Measurements from ENCODE around the gene CEACAM3. TPM values are rescaled to one million over a fixed set of nuclear protein-coding genes. Genes with fewer than 3 reads are reported as not detected.
"Not testable (repeated sequence)": the region's sequence is repeated elsewhere in the genome, so short reads cannot be mapped to it uniquely, and the experiment has no call there.

The CEACAM3 gene
- total and polyA plus RNA-seq, 4 donors = 1.9 TPM; not detected in 3

DNA sequence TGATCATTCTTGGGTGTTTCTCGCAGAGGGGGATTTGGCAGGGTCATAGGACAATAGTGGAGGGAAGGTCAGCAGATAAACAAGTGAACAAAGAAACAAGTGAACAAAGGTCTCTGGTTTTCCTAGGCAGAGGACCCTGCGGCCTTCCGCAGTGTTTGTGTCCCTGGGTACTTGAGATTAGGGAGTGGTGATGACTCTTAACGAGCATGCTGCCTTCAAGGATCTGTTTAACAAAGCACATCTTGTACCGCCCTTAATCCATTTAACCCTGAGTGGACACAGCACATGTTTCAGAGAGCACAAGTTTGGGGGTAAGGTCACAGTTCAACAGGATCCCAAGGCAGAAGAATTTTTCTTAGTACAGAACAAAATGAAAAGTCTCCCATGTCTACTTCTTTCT is 28.3 kb upstream of the CEACAM3 start:
- not testable (repeated sequence) for DNase-seq (ENCODE audit: low read depth in 4 of 6, low spot score in 6 of 6); H3K27me3 ChIP-seq (ENCODE audit: control insufficient read depth, insufficient read depth, low read length); H3K4me3 ChIP-seq (ENCODE audit: low read depth, low read length); H3K9me3 ChIP-seq (ENCODE audit: control insufficient read depth, insufficient read depth, low read length); H3K36me3 ChIP-seq (ENCODE audit: control insufficient read depth, insufficient read depth, low read length); H3K27ac ChIP-seq (ENCODE audit: low read depth, low read length); H3K4me1 ChIP-seq (ENCODE audit: control insufficient read depth, insufficient read depth, low read length)
- WGBS (ENCODE audit: insufficient coverage) = no CpG with 5 or more reads among the region's 5 CpGs

DNA sequence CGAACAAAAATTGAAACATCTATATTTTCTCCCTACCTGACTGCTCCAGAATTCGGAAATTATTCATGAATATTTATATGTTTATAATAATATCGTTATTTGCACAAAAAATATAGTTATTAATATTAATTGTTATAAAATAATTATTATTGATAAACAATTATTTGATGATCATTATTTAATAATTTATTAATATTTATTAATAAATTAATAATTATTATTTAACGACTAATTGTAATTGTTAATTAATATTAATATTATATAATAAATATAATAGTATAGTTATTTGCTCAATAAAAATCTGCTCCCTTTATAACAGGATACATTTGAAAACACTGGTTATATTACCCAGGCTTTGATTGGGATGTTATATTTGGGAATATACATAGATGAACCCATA is 26.8 kb upstream of the CEACAM3 start:
- no CpG with 5 or more reads among the region's 4 CpGs for WGBS (ENCODE audit: insufficient coverage)
- no peak overlapping the region for H3K4me3 ChIP-seq (ENCODE audit: low read depth, low read length)
- no peak for DNase-seq (ENCODE audit: low read depth in 4 of 6, low spot score in 6 of 6)
- no peaks in the 10 kb centered on the region for H3K9me3 ChIP-seq (ENCODE audit: control insufficient read depth, insufficient read depth, low read length)
- no peaks in the 10 kb centered on the region for H3K36me3 ChIP-seq (ENCODE audit: control insufficient read depth, insufficient read depth, low read length)
- H3K27me3 ChIP-seq (ENCODE audit: control insufficient read depth, insufficient read depth, low read length) = peaks cover 6% of the 10 kb centered on the region
- no peak overlapping the region for H3K27ac ChIP-seq (ENCODE audit: low read depth, low read length)
- no peaks in the 10 kb centered on the region for H3K4me1 ChIP-seq (ENCODE audit: control insufficient read depth, insufficient read depth, low read length)

DNA sequence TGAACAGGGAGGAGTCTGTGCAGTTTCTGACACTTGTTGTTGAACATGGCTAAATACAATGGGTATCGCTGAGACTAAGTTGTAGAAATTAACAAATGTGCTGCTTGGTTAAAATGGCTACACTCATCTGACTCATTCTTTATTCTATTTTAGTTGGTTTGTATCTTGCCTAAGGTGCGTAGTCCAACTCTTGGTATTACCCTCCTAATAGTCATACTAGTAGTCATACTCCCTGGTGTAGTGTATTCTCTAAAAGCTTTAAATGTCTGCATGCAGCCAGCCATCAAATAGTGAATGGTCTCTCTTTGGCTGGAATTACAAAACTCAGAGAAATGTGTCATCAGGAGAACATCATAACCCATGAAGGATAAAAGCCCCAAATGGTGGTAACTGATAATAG is 25.0 kb upstream of the CEACAM3 start:
- Histone ChIP-seq H3K27ac (ENCODE audit: low read depth, low read length) (no peak overlapping the region), H3K4me3 (ENCODE audit: low read depth, low read length) (no peak overlapping the region), H3K36me3 (ENCODE audit: control insufficient read depth, insufficient read depth, low read length) (no peaks in the 10 kb centered on the region), H3K27me3 (ENCODE audit: control insufficient read depth, insufficient read depth, low read length) (peaks cover 2% of the 10 kb centered on the region), H3K4me1 (ENCODE audit: control insufficient read depth, insufficient read depth, low read length) (no peaks in the 10 kb centered on the region), H3K9me3 (ENCODE audit: control insufficient read depth, insufficient read depth, low read length) (no peaks in the 10 kb centered on the region)
- no CpG with 5 or more reads among the region's 2 CpGs for WGBS (ENCODE audit: insufficient coverage)
- no peak for DNase-seq (ENCODE audit: low read depth in 4 of 6, low spot score in 6 of 6)

DNA sequence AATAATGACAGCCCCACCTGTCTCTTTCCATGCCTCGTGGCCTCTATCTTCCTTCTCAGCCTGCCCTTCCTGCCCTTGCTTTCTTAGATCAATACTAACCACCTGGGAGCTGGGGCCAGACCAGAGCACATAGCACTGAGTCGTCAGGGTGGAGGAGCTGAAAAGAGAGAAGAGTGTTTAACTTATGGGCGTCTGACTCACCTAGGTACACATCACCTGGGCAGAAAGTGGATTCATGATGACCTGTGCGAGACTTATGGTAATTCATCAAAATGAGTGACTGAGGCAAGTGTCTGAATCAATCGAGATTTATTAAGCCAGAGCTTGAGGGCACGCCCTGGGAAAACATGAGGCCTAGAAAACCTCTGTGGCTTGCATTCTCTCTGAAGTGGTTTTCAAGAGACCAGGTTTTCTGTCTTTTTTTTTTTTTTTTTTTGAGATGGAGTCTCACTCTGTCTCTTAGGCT is 21.8 kb upstream of the CEACAM3 start:
- Histone ChIP-seq H3K27ac (ENCODE audit: low read depth, low read length) (no peak overlapping the region), H3K9me3 (ENCODE audit: control insufficient read depth, insufficient read depth, low read length) (no peaks in the 10 kb centered on the region), H3K27me3 (ENCODE audit: control insufficient read depth, insufficient read depth, low read length) (peaks cover 2% of the 10 kb centered on the region), H3K4me1 (ENCODE audit: control insufficient read depth, insufficient read depth, low read length) (no peaks in the 10 kb centered on the region), H3K4me3 (ENCODE audit: low read depth, low read length) (no peak overlapping the region), H3K36me3 (ENCODE audit: control insufficient read depth, insufficient read depth, low read length) (no peaks in the 10 kb centered on the region)
- WGBS (ENCODE audit: insufficient coverage) = 90% methylated on average over 4 of the region's 6 CpGs
- DNase-seq (ENCODE audit: low read depth in 4 of 6, low spot score in 6 of 6) = no peak

DNA sequence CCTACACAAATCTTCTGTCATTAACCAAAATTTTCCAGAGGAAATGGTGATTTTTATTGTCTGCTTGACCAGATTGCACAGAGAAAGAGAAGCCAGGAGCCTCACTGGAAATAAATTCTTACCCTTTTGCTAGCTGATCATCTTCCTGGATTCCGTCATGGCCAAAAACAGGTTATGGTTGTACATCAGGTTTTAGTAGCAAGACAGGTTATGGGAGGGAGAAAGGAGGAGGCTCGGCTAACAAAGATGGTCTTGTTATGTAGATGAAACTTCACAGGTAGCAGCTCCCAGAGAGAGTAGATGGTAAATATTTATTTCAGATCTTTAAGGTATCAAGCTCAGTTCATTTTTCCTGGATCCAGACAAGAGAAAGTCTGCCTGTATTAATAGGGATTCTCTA is 19.7 kb upstream of the CEACAM3 start:
- H3K4me3 ChIP-seq (ENCODE audit: low read depth, low read length) = no peak overlapping the region
- no peak for DNase-seq (ENCODE audit: low read depth in 4 of 6, low spot score in 6 of 6)
- WGBS (ENCODE audit: insufficient coverage) = 70% methylated on average over 2 of the region's 2 CpGs
- no peak overlapping the region for H3K27ac ChIP-seq (ENCODE audit: low read depth, low read length)
- H3K9me3 ChIP-seq (ENCODE audit: control insufficient read depth, insufficient read depth, low read length) = no peaks in the 10 kb centered on the region
- H3K27me3 ChIP-seq (ENCODE audit: control insufficient read depth, insufficient read depth, low read length) = peaks cover 2% of the 10 kb centered on the region
- H3K36me3 ChIP-seq (ENCODE audit: control insufficient read depth, insufficient read depth, low read length) = no peaks in the 10 kb centered on the region
- no peaks in the 10 kb centered on the region for H3K4me1 ChIP-seq (ENCODE audit: control insufficient read depth, insufficient read depth, low read length)

DNA sequence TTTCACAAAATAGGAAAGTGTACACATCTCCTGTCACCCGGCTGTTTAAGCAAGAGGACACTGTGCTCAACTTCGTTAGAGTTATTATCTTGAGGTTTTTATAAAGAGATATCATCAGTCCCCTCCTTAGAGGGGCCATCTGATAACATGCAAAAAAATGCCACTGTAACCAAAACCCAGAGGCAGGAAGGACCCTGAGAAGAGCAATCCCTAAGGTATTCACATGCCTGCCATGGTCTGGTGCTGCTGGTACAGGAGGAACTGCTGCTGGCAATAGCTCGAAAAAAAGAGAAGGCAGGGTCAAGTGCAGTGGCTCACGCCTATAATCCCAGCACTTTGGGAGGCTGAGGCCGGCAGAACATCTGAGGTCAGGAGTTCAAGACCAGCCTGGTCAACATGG is 12.8 kb upstream of the CEACAM3 start:
- H3K27ac ChIP-seq (ENCODE audit: low read depth, low read length) = no peak overlapping the region
- peaks cover 28% of the 10 kb centered on the region for H3K27me3 ChIP-seq (ENCODE audit: control insufficient read depth, insufficient read depth, low read length)
- DNase-seq (ENCODE audit: low read depth in 4 of 6, low spot score in 6 of 6) = no peak
- no peak overlapping the region for H3K4me3 ChIP-seq (ENCODE audit: low read depth, low read length)
- 78% methylated on average over 3 of the region's 5 CpGs for WGBS (ENCODE audit: insufficient coverage)
- H3K4me1 ChIP-seq (ENCODE audit: control insufficient read depth, insufficient read depth, low read length) = no peaks in the 10 kb centered on the region
- no peaks in the 10 kb centered on the region for H3K9me3 ChIP-seq (ENCODE audit: control insufficient read depth, insufficient read depth, low read length)
- no peaks in the 10 kb centered on the region for H3K36me3 ChIP-seq (ENCODE audit: control insufficient read depth, insufficient read depth, low read length)

DNA sequence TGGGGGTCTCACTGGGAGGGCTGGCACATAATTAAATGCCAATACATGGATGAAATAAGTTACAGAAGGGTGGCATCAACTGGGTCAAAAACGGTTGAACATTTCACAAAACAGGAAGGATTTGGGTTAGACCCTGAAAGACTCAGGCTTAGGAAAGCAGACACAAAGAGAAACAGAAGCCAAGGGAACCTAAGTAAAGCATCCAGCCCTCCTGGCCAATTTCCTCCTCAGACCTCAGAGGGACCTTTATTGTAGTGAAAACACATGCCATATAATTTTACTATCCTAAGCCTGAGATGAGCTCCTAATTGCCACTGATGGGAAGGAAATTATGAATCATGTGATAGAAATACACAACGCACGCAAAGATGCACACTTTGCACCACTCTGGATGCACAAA is 12.1 kb upstream of the CEACAM3 start:
- Histone ChIP-seq H3K9me3 (ENCODE audit: control insufficient read depth, insufficient read depth, low read length) (no peaks in the 10 kb centered on the region), H3K27ac (ENCODE audit: low read depth, low read length) (no peak overlapping the region), H3K36me3 (ENCODE audit: control insufficient read depth, insufficient read depth, low read length) (no peaks in the 10 kb centered on the region), H3K4me3 (ENCODE audit: low read depth, low read length) (no peak overlapping the region), H3K27me3 (ENCODE audit: control insufficient read depth, insufficient read depth, low read length) (peaks cover 28% of the 10 kb centered on the region), H3K4me1 (ENCODE audit: control insufficient read depth, insufficient read depth, low read length) (no peaks in the 10 kb centered on the region)
- WGBS (ENCODE audit: insufficient coverage) = 30% methylated on average over 1 of the region's 3 CpGs
- no peak for DNase-seq (ENCODE audit: low read depth in 4 of 6, low spot score in 6 of 6)

DNA sequence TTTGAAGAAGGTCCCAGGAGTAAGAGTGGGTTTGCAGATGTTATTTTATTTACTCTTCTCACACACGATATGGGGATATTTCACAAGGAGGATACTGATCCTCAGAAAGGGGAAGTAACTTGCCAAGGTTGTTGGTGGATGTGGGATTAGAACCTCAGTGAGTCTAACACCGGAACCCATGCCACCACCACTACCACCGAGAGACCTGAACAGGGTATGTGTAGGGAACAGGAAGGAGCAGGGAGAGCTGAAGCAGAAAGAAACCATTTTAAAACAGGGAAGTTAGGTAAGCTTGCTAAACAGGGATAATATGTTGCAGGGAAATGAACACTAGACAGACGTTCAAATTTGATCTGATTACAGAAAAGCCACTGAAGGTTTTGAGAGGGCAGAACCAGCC is 11.6 kb upstream of the CEACAM3 start:
- peaks cover 28% of the 10 kb centered on the region for H3K27me3 ChIP-seq (ENCODE audit: control insufficient read depth, insufficient read depth, low read length)
- no peak for DNase-seq (ENCODE audit: low read depth in 4 of 6, low spot score in 6 of 6)
- H3K9me3 ChIP-seq (ENCODE audit: control insufficient read depth, insufficient read depth, low read length) = no peaks in the 10 kb centered on the region
- no peak overlapping the region for H3K4me3 ChIP-seq (ENCODE audit: low read depth, low read length)
- H3K36me3 ChIP-seq (ENCODE audit: control insufficient read depth, insufficient read depth, low read length) = no peaks in the 10 kb centered on the region
- no peak overlapping the region for H3K27ac ChIP-seq (ENCODE audit: low read depth, low read length)
- H3K4me1 ChIP-seq (ENCODE audit: control insufficient read depth, insufficient read depth, low read length) = no peaks in the 10 kb centered on the region
- WGBS (ENCODE audit: insufficient coverage) = 63% methylated on average over 1 of the region's 4 CpGs

DNA sequence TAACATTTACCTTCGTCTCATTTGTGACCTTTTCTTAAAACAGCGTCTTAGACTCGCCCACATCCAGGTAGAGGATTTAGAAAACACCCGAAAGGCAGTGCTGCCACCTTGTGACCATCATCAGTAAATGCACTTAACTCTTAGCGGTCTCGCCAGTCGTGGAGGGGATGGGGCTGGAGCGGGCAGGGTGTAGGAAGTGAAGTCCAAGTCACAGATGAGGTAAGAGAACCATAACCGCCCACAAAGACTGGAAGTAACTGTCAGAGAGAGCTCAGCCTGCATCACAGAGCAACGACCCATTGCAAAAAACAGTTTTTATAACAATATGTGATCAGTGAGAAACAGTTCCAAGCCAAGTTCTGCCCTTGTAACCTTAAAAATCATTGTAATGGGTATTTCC is 10.7 kb upstream of the CEACAM3 start:
- Histone ChIP-seq H3K4me3 (ENCODE audit: low read depth, low read length) (no peak overlapping the region), H3K27ac (ENCODE audit: low read depth, low read length) (no peak overlapping the region), H3K4me1 (ENCODE audit: control insufficient read depth, insufficient read depth, low read length) (no peaks in the 10 kb centered on the region), H3K36me3 (ENCODE audit: control insufficient read depth, insufficient read depth, low read length) (no peaks in the 10 kb centered on the region), H3K9me3 (ENCODE audit: control insufficient read depth, insufficient read depth, low read length) (no peaks in the 10 kb centered on the region), H3K27me3 (ENCODE audit: control insufficient read depth, insufficient read depth, low read length) (peaks cover 28% of the 10 kb centered on the region)
- no CpG with 5 or more reads among the region's 10 CpGs for WGBS (ENCODE audit: insufficient coverage)
- peak in 5 of 6 donors; percentile 7 to 88 (median 36) for DNase-seq (ENCODE audit: low read depth in 4 of 6, low spot score in 6 of 6)

DNA sequence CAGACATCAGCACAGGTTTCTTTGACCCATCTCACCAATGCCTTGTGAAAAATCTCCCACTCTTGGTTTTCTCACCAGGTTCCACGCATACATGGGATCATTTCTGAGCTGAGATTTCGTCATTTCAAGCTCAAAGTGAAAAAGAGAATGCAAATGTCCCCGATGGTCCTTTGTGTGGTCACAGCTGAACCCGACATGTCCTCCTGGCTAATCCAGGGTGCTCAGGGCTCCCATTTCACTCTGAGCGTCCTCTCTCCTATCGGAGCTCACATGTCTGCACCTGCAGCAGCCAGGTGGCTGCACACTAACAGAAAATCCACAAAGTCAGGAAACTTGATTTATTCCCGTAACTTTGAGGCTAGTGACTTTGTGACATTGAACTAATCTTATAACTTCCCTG is 9.3 kb upstream of the CEACAM3 start:
- 49% methylated on average over 6 of the region's 7 CpGs for WGBS (ENCODE audit: insufficient coverage)

More for the DNA sequence above, 9.3 kb upstream of the CEACAM3 start:
- Histone ChIP-seq H3K4me1 (ENCODE audit: control insufficient read depth, insufficient read depth, low read length) (no peaks in the 10 kb centered on the region), H3K9me3 (ENCODE audit: control insufficient read depth, insufficient read depth, low read length) (no peaks in the 10 kb centered on the region), H3K4me3 (ENCODE audit: low read depth, low read length) (no peak overlapping the region), H3K27ac (ENCODE audit: low read depth, low read length) (no peak overlapping the region), H3K27me3 (ENCODE audit: control insufficient read depth, insufficient read depth, low read length) (peaks cover 28% of the 10 kb centered on the region), H3K36me3 (ENCODE audit: control insufficient read depth, insufficient read depth, low read length) (no peaks in the 10 kb centered on the region)
- no peak for DNase-seq (ENCODE audit: low read depth in 4 of 6, low spot score in 6 of 6)
